Stimulated activated CD8-positive, alpha-beta memory T cell treated with anti-CD3 and anti-CD28 coated beads, Interleukin-12 subunit alpha, Interleukin-12 subunit beta, amount 100 ng/mL, for 4 hours (primary cell): ENCODE data around the gene POU3F3.

Experiments used
- DNase-seq: peaks from one replicate; pipeline ENCODE4 v3.0.0-alpha.2; 2020; ENCODE audit warnings: low read depth

Gene POU3F3

DNA sequence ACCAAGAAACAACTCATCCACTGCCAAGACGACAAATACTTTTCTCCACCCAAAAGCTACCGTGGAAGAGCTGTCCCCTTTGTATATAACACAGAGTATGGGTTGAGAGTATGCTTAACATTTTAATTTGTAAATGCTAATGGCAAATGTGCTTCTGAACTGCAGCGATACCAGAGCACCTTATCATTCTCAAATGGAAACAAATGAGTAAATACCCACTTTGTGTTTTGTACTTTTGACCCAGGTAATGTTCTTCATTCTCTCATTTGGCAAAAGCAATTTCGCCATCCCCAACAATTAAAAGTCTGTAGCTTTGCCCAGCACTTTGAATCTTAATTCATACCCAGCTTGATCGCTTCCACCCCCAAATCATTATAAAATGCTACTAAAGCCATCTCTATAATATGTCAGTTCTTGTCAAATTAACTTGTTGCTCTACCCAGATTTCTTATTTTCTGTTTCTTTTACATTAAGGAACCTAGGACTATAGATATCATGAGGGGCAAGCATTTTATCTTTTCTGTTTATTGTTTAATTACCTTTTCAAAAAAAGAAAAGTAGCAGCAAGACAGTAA, 6.2 kb upstream of the POU3F3 start:
- DNase-seq = no peak

- no peak for DNase-seq
Measured at GRCh38 chr2:104848526-104848925, 5.4 kb upstream of the POU3F3 start.

DNA sequence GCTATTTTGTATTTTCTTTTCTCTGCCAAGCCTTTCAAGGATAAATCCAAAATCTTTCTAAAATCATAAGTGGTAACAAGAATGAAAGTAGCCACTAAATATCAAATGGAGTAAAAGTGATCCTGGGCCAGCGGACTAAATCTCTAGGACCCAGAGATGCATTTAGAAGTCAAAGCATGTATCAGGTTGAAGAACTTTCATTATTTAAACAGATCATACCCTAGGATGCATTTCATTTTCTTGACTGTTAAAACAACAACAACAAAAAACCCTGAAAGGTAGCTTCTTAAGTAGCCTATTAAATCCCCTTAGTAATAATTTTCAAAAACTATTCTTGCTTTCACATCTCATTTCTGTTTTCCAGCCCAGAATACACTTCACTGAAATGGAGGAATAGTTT, 4.8 kb upstream of the POU3F3 start:
- no peak for DNase-seq

- DNase-seq = no peak
Measured at GRCh38 chr2:104849618-104850141, 4.2 kb upstream of the POU3F3 start.

DNA sequence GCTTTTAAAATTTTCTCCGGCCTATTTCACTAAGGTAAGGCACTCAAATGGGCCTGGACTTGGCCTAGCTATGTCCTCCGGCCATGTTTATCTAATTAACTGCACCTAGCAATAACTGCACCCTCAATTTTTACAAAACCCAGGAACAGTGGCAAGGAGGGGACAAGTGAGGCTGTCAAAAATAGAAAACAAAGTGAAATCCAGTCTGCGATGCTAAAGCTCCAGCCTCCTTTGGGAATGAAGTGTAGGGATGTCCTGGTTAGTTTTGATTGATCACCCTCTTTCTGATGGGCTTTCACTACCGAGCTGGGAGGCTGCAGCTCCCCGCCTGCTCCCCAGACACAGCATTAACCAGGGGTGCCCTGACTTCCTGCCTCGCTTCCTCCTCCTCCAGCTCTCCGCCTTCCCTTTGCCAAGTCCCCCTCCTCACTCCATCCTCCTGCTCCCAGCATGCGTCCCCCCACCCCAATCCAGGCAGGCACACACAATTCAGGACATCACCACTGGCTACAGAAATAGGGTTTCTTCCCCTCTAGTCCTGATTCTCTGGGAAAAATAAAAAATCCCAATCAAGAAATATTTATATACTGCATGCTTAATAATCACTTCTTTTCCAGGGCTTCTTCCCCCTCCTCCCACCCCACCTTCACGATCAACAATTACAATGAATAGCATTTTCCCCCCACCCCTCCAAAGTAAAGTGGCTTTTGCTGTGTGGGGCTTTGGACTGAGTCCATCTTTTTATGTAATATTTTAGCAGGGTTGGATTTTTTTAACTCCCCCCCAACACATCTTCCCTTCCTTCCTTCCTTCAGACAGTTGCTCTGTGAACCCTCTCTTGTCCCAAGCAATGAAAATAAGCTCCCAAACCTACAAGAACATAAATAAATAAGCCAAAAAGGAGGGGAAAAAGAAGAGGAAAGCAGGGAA, 3.3 kb upstream of the POU3F3 start:
- DNase-seq = no peak

DNA sequence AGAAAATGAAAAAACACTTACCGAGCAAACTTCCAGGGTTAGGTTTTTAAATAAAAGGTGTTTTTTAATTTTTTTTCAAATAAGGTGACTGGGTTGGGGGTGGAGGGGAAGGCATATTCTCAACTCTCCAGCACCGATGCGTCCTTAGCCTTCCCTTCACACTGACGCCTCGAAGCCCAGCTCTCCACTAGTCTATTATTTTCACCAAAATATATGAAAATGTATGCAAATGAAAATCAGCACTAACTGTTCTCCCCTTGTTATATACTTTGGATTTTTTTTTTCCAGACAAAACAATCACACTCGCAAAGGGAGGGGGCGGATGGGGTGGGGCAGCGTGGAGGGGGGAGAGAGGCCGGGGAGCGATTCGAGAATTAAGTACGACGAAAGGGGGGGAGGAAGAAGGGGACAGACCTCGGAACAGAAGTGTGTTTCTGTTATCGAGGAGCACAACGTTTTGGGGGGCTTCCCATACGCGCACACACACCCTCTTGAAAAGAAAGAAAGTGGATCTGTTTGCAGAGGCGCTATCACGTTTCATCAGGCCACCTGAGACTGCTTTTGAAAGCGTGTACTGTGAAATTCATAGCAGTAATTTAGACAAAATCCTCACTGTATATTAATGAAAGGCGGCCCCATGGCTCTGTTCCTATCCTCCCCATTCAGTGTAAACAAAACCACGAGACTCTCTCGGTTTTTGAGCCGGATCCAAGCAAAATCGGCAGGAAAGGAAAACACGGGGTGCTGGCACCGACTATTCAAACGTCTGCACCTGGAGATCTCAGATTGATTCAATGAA, 2.4 kb upstream of the POU3F3 start:
- no peak for DNase-seq

DNA sequence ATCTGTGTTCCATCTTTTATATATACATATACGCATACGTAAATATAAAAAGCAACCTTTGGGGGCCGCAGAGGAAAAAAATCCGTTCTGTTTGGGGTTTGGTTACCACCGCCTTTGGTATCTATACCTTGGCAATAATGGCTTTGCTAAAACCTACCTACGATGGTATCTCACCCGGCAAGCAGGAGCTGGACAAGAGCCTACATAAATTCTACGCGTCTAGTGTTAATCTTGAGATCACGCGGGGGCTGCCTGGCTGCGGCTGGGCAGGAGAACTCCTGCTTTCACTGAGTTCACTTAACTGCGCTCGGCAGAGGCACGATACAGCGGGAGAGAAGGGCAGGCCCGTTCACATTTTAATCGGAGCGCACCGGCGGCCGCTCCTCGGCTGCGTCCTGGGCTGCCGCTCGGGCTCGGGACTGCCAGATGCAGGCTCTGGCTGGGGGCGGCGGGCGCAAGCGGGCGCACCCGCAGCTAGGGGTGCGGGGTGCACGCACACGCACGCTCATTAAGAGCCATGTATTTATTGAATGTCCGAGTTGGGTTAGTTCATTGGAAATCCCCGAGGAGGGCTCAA, 1.7 kb upstream of the POU3F3 start:
- DNase-seq = no peak

- no peak for DNase-seq
Measured at GRCh38 chr2:104854498-104855220, 744 bp downstream of the POU3F3 start.

DNA sequence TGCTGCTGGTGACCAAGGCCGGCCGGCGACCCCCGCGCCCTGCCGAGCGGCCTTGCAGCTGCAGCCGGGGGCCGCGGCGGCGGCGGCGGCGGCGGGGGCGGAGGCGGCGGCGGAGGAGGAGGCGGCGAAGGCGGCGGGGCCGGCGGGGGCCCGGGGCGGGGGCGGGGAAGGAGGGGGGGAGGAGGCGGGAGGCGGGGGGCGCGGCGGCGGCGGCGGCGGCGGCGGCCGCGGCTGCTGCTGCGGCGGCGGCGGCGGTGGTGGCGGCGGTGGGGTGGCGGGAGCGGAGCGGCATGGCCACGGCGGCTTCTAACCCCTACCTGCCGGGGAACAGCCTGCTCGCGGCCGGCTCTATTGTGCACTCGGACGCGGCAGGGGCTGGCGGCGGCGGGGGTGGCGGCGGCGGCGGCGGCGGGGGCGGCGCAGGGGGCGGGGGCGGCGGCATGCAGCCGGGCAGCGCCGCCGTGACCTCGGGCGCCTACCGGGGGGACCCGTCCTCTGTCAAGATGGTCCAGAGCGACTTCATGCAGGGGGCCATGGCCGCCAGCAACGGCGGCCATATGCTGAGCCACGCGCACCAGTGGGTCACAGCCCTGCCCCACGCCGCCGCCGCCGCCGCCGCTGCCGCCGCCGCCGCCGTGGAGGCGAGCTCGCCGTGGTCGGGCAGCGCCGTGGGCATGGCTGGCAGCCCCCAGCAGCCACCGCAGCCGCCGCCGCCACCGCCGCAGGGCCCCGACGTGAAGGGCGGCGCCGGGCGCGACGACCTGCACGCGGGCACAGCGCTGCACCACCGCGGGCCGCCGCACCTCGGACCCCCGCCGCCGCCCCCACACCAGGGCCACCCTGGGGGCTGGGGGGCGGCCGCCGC, 1.5 kb downstream of the POU3F3 start:
- no peak for DNase-seq

- no peak for DNase-seq
Measured at GRCh38 chr2:104856086-104856972, 2.4 kb downstream of the POU3F3 start.

DNA sequence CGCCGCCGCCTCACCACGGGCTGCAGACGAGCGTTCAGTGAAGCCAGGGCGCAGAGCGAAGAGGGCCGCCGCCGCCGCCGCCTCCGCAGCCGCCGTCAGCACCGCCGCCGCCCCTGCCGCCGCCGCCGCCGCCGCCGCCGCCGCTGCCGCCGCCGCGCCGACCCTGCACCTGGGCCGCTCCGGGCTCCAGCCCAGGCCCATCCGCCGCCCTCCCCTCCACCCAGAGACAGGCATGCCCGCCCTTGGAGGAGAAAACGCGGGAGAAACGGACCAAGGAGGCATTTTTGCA, 3.0 kb downstream of the POU3F3 start:
- DNase-seq = no peak

- no peak for DNase-seq
Measured at GRCh38 chr2:104857262-104858005, 3.5 kb downstream of the POU3F3 start.

- DNase-seq = no peak
Measured at GRCh38 chr2:104858006-104858978, 4.4 kb downstream of the POU3F3 start.

DNA sequence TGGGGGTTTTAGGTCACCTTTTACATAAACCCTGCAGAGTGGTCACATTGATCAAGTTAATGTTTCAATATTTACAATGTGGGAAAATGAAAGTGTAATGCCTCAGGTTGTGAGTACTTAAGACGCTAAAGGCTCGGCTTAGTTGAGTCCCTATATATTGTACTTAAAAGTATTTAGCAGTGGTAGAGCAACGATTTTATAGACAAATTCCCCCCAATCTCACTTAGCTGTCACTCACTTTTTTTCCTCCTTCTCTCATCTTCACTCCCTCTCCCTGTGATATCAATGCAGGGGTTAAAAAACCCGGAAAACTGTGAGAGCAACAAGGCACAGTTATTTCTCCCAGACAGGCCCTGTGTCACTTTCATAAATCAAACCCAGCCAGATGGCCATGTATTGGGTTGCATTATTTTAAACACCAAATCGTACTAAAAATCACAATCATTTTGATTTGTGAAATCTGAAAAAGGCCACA, 5.4 kb downstream of the POU3F3 start:
- DNase-seq = no peak

GRCh38 chr2:104859766-104860450, 6.0 kb downstream of the POU3F3 start:
- DNase-seq = no peak

DNA sequence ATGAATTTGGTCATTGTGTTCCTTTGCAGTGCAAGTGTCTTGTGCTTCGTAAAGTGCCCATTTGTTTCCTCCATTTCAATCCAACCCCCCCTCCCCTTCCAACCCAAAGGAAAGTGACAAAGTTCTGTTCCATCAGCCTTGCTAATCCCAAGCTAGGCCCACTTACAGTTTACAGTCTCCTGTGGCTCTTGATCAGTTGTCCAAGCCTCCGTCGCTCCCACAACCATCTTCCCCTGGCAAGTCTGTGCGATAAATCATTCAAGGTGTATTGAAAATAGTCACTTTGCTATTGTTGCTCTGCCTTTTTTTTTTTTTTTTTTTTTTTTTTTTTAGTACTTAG, 6.5 kb downstream of the POU3F3 start:
- no peak for DNase-seq
